Loucy (cell line): Measurements from ENCODE around the gene PLD5.

ENCODE experiments used
- H2AFZ ChIP-seq: fragments of 200-600 bp; sonication (generic); 2 replicates; pipeline ENCODE4 v1.6.0; 2016; ENCODE audit warnings: antibody characterized with exemption, mild to moderate bottlenecking, low read length, moderate library complexity
- H3F3A ChIP-seq: fragments of 200-600 bp; 2 replicates; pipeline ENCODE4 v1.6.0; 2016; ENCODE audit warnings: antibody characterized with exemption, low read depth, mild to moderate bottlenecking
- H3K27me3 ChIP-seq: fragments of 200-600 bp; sonication (generic); 2 replicates; pipeline ENCODE4 v1.6.1; 2014; ENCODE audit warnings: low read length, mild to moderate bottlenecking; ENCODE audit not compliant: insufficient read depth, poor library complexity, severe bottlenecking
- H3K36me3 ChIP-seq: fragments of 200-600 bp; sonication (generic); 2 replicates; pipeline ENCODE4 v1.6.1; 2016; ENCODE audit warnings: low read length; ENCODE audit not compliant: insufficient read depth
- H3K4me1 ChIP-seq: fragments of 200-600 bp; sonication (generic); 2 replicates; pipeline ENCODE4 v1.5.1; 2014; ENCODE audit warnings: low read length, mild to moderate bottlenecking; ENCODE audit not compliant: insufficient read depth, poor library complexity, severe bottlenecking
- H3K4me2 ChIP-seq: fragments of 200-600 bp; sonication (generic); 2 replicates; pipeline ENCODE4 v1.6.0; 2014; ENCODE audit warnings: antibody characterized with exemption, low read length, low read depth, mild to moderate bottlenecking; ENCODE audit not compliant: poor library complexity, severe bottlenecking
- H3K4me3 ChIP-seq: fragments of 200-600 bp; sonication (generic); 2 replicates; pipeline ENCODE4 v1.5.1; 2014; ENCODE audit warnings: low read length, mild to moderate bottlenecking, mixed read lengths; ENCODE audit not compliant: poor library complexity, severe bottlenecking
- H3K79me2 ChIP-seq: fragments of 200-600 bp; sonication (generic); 2 replicates; pipeline ENCODE4 v1.6.1; 2014; ENCODE audit warnings: low read length; ENCODE audit not compliant: insufficient read depth
- H3K9ac ChIP-seq: fragments of 200-600 bp; sonication (generic); 2 replicates; pipeline ENCODE4 v1.6.0; 2014; ENCODE audit warnings: mild to moderate bottlenecking, low read depth, low read length, moderate library complexity; ENCODE audit not compliant: poor library complexity, severe bottlenecking
- H3K9me2 ChIP-seq: fragments of 200-600 bp; sonication (generic); replicated peaks from 2 replicates; pipeline ENCODE4 v1.6.1; 2016; ENCODE audit warnings: low read depth, low read length, mixed read lengths
- H3K9me3 ChIP-seq: fragments of 200-600 bp; sonication (generic); 2 replicates; pipeline ENCODE4 v1.6.1; 2014; ENCODE audit warnings: mild to moderate bottlenecking, antibody characterized with exemption, low read length, low read depth; ENCODE audit not compliant: insufficient read depth
- H4K20me1 ChIP-seq: fragments of 200-600 bp; sonication (generic); 2 replicates; pipeline ENCODE4 v1.6.0; 2014; ENCODE audit warnings: antibody characterized with exemption, low read length, mild to moderate bottlenecking; ENCODE audit not compliant: insufficient read depth, poor library complexity, severe bottlenecking
- CTCF ChIP-seq: fragments of 200-600 bp; sonication (generic); conservative IDR thresholded peaks from 2 replicates; pipeline ENCODE4 v1.5.1; 2014; ENCODE audit warnings: mild to moderate bottlenecking, antibody characterized with exemption, low read length
- EZH2phosphoT487 ChIP-seq: fragments of 200-600 bp; IDR thresholded peaks from 2 replicates; pipeline ENCODE4 v1.6.1; 2018; ENCODE audit warnings: antibody characterized with exemption, mild to moderate bottlenecking, moderate library complexity, borderline replicate concordance

PLD5 gene

DNA sequence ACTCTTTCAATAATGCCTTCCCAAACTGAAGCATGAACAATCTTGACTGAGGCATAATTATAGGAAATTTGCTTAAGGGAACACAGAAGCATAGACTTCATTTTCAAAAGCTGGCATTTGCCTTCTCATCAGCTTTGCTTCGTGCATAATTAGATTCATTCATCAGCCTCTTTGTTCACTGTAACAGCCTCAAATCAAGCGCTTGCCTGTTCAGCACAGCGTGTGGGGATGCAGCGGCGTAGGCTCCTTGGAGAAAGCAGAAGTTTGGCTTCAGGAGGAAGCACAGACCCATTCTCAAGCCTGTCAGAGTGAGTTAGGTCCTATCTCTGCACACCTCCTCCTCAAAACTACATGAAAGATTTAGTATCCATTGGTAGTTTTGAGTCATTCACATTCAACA lies 279.2 kb downstream of the PLD5 start:
- no peaks in the 10 kb centered on the region for H3K4me1 ChIP-seq
- no peaks in the 10 kb centered on the region for H3K36me3 ChIP-seq
- no peaks in the 10 kb centered on the region for H3F3A ChIP-seq
- no peaks in the 10 kb centered on the region for H4K20me1 ChIP-seq
- H3K9me3 ChIP-seq, result no peaks in the 10 kb centered on the region; the same call in 1 of the 2 replicates
- H3K9ac ChIP-seq, result no peak overlapping the region
- TF ChIP-seq EZH2phosphoT487, result no peak
- no peak for TF ChIP-seq CTCF
- H3K4me2 ChIP-seq, result no peak overlapping the region
- no peak overlapping the region for H2AFZ ChIP-seq
- no peak overlapping the region for H3K4me3 ChIP-seq
- no peaks in the 10 kb centered on the region for H3K27me3 ChIP-seq
- H3K79me2 ChIP-seq, result no peaks in the 10 kb centered on the region
- H3K9me2 ChIP-seq, result no peaks in the 10 kb centered on the region

- Histone ChIP-seq H3K27me3 (no peaks in the 10 kb centered on the region), H3K4me3 (no peak overlapping the region), H3K36me3 (no peaks in the 10 kb centered on the region), H3K4me2 (no peak overlapping the region), H3K4me1 (no peaks in the 10 kb centered on the region), H3K9ac (no peak overlapping the region), H3K79me2 (no peaks in the 10 kb centered on the region), H2AFZ (no peak overlapping the region), H3F3A (no peaks in the 10 kb centered on the region), H3K9me3 (no peaks in the 10 kb centered on the region; the same call in 1 of the 2 replicates), H4K20me1 (no peaks in the 10 kb centered on the region), H3K9me2 (no peaks in the 10 kb centered on the region)
- TF ChIP-seq CTCF (no peak), EZH2phosphoT487 (no peak)
These were observed 281.0 kb downstream of the PLD5 start for GRCh38 chr1:242243472-242243871.

DNA sequence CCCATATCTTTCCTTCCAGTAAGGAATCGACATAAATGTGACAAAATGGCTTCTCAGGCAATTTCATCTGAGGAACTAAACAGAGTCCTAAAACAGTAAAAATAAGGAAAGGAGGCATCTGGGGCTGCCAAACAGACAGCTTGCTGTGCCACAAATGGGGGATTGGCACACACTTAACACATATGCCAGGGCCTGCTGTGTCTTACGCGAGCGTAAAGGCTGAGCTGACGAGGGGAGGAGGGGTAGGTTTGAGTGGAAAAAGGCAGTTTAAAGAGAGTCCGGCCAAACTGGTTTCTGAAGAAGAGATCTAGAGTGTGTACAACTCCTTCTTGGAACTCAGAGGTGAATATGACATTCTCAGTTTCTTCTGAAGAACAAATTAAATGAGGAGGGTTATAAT lies 281.5 kb downstream of the PLD5 start:
- Histone ChIP-seq H3K79me2 (no peaks in the 10 kb centered on the region), H3K9ac (no peak overlapping the region)

More for the DNA sequence above, 281.5 kb downstream of the PLD5 start:
- Histone ChIP-seq H3K27me3 (no peaks in the 10 kb centered on the region), H3K36me3 (no peaks in the 10 kb centered on the region), H3K4me1 (no peaks in the 10 kb centered on the region), H4K20me1 (no peaks in the 10 kb centered on the region), H3K9me2 (no peaks in the 10 kb centered on the region), H2AFZ (no peak overlapping the region), H3K4me2 (no peak overlapping the region), H3K4me3 (no peak overlapping the region), H3F3A (no peaks in the 10 kb centered on the region), H3K9me3 (no peaks in the 10 kb centered on the region; the same call in 1 of the 2 replicates)
- TF ChIP-seq EZH2phosphoT487 (no peak), CTCF (no peak)
